Measurements from ENCODE around the gene AIPL1. TPM values are rescaled to one million over a fixed set of nuclear protein-coding genes. Genes with fewer than 3 reads are reported as not detected.

The AIPL1 gene
- total and polyA plus RNA-seq, 10 of the 15 experiments (the other 5 are each of a cell fraction or from before 2014, with no cell fraction given), result not detected

- Histone ChIP-seq H4K20me1 (ENCODE audit: control insufficient read depth, insufficient read depth) (no peaks in the 10 kb centered on the region), H3K4me3 (no peak overlapping the region), H3K4me2 (ENCODE audit: control insufficient read depth, insufficient read depth) (no peak overlapping the region), H3K79me2 (ENCODE audit: control insufficient read depth, insufficient read depth, low read length) (no peaks in the 10 kb centered on the region), H3K9me3 (replicated peaks; ENCODE audit: control insufficient read depth, insufficient read depth, low read length) (no peaks in the 10 kb centered on the region), H3K4me1 (ENCODE audit: control insufficient read depth, insufficient read depth, low read length) (no peaks in the 10 kb centered on the region), H3K36me3 (ENCODE audit: control insufficient read depth in 2 of 2, insufficient read depth in 2 of 2, low read length in 1 of 2) (no peaks in the 10 kb centered on the region), H3K27me3 (replicated peaks in 1 of 2; ENCODE audit: control insufficient read depth in 2 of 2, insufficient read depth in 2 of 2, low read length in 1 of 2) (no peaks in the 10 kb centered on the region; a peak in 2 of 4 replicates), H3K9ac (ENCODE audit: control insufficient read depth, insufficient read depth, low read length) (no peak overlapping the region), H2AFZ (ENCODE audit: control insufficient read depth, low read depth, low read length) (no peak overlapping the region), H3K27ac (ENCODE audit: control insufficient read depth, insufficient read depth) (no peak overlapping the region)
- ChIA-PET POLR2A (no interaction called here), SMC1A (ENCODE audit: uncharacterized antibody, unreplicated experiment) (no interaction called here), CTCF (no interaction called here), RAD21 (ENCODE audit: unreplicated experiment) (no interaction called here)
- in situ Hi-C loops (cut with MboI), result loop anchor here (25.0 kb wide), 1 partner anchor 690 kb away; no protein-coding TSS in a partner anchor
- TF ChIP-seq ATF7 (IDR thresholded peaks at IDR 0.05; ENCODE audit: low read depth) (no peak), FOXK2 (IDR thresholded peaks at IDR 0.05) (no peak), ZZZ3 (IDR thresholded peaks at IDR 0.05; ENCODE audit: control insufficient read depth, insufficient read length, low read depth) (no peak), ZNF207 (IDR thresholded peaks at IDR 0.05; ENCODE audit: borderline replicate concordance) (no peak), TBL1XR1 (IDR thresholded peaks at IDR 0.05; ENCODE audit: low read depth, low read length) (no peak), ZNF274 (IDR thresholded peaks at IDR 0.05; ENCODE audit: insufficient read depth, insufficient read length) (no peak), DPF2 (IDR thresholded peaks at IDR 0.05) (no peak), STAT1 (conservative IDR thresholded peaks at IDR 0.05) (no peak), E2F4 (IDR thresholded peaks at IDR 0.05; ENCODE audit: low read depth, low read length) (no peak), CBX3 (IDR thresholded peaks at IDR 0.05; ENCODE audit: borderline replicate concordance, low read depth) (no peak)
- TF ChIP-seq, protein P1, sequence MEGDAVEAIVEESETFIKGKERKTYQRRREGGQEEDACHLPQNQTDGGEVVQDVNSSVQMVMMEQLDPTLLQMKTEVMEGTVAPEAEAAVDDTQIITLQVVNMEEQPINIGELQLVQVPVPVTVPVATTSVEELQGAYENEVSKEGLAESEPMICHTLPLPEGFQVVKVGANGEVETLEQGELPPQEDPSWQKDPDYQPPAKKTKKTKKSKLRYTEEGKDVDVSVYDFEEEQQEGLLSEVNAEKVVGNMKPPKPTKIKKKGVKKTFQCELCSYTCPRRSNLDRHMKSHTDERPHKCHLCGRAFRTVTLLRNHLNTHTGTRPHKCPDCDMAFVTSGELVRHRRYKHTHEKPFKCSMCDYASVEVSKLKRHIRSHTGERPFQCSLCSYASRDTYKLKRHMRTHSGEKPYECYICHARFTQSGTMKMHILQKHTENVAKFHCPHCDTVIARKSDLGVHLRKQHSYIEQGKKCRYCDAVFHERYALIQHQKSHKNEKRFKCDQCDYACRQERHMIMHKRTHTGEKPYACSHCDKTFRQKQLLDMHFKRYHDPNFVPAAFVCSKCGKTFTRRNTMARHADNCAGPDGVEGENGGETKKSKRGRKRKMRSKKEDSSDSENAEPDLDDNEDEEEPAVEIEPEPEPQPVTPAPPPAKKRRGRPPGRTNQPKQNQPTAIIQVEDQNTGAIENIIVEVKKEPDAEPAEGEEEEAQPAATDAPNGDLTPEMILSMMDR (IDR thresholded peaks at IDR 0.05 in 2 of 3, conservative IDR thresholded peaks at IDR 0.05 in 1 of 3; ENCODE audit: control insufficient read depth in 2 of 3, extremely low read depth in 1 of 3, insufficient read depth in 1 of 3, low read depth in 3 of 3, low read length in 3 of 3), result no peak
- TF ChIP-seq, protein P2, sequence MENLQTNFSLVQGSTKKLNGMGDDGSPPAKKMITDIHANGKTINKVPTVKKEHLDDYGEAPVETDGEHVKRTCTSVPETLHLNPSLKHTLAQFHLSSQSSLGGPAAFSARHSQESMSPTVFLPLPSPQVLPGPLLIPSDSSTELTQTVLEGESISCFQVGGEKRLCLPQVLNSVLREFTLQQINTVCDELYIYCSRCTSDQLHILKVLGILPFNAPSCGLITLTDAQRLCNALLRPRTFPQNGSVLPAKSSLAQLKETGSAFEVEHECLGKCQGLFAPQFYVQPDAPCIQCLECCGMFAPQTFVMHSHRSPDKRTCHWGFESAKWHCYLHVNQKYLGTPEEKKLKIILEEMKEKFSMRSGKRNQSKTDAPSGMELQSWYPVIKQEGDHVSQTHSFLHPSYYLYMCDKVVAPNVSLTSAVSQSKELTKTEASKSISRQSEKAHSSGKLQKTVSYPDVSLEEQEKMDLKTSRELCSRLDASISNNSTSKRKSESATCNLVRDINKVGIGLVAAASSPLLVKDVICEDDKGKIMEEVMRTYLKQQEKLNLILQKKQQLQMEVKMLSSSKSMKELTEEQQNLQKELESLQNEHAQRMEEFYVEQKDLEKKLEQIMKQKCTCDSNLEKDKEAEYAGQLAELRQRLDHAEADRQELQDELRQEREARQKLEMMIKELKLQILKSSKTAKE (IDR thresholded peaks at IDR 0.05; ENCODE audit: low read depth, poor library complexity, severe bottlenecking), result no peak
- DNase-seq (ENCODE audit: low read depth, low spot score) (no peak), FAIRE-seq (no peak), ATAC-seq (no peak)
- BruUV-seq (replicated peaks), result no TSS peak
- 36% methylated on average over 6 of the region's 6 CpGs for WGBS (ENCODE audit: insufficient coverage, insufficient replicate concordance, low lambda C conversion rate, missing lambda C conversion rate)
- intact Hi-C loops (cut with micrococcal nuclease; ENCODE audit: unreplicated experiment), result no loop called here
These were observed 32.7 kb downstream of the AIPL1 start for GRCh38 chr17:6402258-6402657.
